Stomach (tissue), 4 donors: ENCODE measurements around the gene OR5K2.

Experiments used
- CTCF ChIP-seq, 7 experiments: fragments of 450-650 bp in 4 of 7; fragments of 200-600 bp in 3 of 7; sonication (generic) in 3 of 7; IDR thresholded peaks; one replicate each; pipeline ENCODE4 v1.5.1; 2016 to 2019; ENCODE audit warnings: antibody characterized with exemption in 7 of 7, control low read depth in 2 of 7, mild to moderate bottlenecking in 1 of 7
- POLR2A ChIP-seq, 4 donors: fragments of 450-650 bp; IDR thresholded peaks; one replicate each; pipeline ENCODE4 v1.6.1; 2016; ENCODE audit warnings: antibody characterized with exemption in 4 of 4, control low read depth in 2 of 4, mild to moderate bottlenecking in 1 of 4, moderate library complexity in 1 of 4
- POLR2AphosphoS5 ChIP-seq, 3 donors: sonication (generic); formaldehyde crosslinking; IDR thresholded peaks; one replicate each; pipeline ENCODE4 v1.6.1; 2016; ENCODE audit warnings: antibody characterized with exemption in 3 of 3

DNA sequence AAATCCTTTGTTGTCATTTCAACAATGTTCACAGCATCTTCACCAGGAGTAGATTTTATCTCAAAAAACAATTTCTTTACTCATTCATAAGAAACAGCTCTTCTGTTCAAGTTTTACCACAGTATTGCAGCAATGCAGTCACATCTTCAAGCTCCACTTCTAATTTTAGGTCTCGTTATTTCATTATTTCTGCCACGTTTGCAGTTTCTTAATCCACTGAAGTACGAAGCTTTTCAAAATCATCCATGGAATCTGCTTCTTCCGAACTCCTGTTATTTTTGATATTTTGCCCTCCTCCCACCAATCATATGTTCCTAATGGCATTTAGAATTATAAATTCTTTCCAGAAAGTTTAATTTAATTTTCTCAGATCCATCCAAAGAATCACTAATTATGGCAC is 47.1 kb upstream of the OR5K2 start:
- TF ChIP-seq CTCF (IDR thresholded peaks at IDR 0.05) (no peak), POLR2AphosphoS5 (IDR thresholded peaks at IDR 0.05) (no peak), POLR2A (IDR thresholded peaks at IDR 0.05) (no peak)
